TTC549 (cell line): ENCODE data around the gene DLEC1.

ENCODE experiments used
- FAIRE-seq: peaks from 2 replicates; lab custom pipeline; 2012; peaks lifted over from hg19 to GRCh38; lab: Jason Lieb, UNC

The DLEC1 gene

DNA sequence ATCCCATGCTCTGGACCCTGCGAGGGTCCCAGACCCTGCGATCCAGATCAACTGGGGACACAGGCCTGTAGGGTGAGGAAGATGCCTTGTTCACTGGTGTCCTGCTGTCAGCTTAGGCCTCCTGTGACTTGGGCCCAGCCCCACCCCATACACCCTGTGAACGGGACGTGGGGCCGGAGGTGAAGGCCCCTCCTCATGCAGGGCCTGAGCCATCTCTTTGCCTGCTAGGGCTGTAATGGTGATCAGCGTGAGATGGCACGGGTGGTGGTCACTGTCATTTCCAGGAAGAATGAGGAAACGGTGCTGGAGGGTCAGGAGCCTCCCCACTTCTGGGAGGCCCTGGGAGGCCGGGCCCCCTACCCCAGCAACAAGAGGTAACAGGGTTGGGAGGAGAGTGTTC, 36.1 kb upstream of the DLEC1 start:
- no peak for FAIRE-seq

GRCh38 chr3:38003371-38003816, 35.6 kb upstream of the DLEC1 start:
- no peak for FAIRE-seq

- no peak for FAIRE-seq
Measured at GRCh38 chr3:38003817-38004414, 35.1 kb upstream of the DLEC1 start.

DNA sequence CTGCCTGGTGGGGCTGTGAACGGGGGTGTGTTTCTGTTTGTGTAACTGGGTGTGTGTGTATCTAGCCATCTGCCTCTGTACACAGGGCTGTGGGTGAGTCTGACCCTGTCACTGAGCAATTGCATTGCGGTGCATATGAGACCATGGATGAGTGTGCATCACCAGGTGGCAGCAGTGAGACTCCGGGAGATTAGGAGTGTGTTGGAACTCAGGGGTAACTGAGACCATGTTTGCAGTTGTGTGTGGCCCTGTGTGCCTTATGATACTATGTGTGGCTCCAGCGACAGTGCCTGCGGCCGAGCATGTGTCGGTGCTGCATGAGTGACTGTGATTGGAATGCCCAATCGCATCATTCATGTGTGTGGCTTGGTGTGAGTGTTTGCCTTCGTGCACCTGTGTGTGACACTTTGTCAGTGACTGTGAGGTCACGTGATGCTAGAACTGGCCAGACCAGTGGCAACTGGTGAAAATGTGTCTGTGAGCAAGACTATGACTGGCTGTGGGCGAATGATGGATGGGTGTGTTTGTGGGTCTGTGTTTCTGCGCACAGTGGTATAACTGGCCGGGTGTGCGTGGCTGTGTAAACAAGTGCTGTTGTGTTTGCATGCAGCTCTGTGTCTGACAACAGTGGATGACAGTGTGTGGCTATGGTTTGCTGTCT, 34.5 kb upstream of the DLEC1 start:
- FAIRE-seq, result no peak

DNA sequence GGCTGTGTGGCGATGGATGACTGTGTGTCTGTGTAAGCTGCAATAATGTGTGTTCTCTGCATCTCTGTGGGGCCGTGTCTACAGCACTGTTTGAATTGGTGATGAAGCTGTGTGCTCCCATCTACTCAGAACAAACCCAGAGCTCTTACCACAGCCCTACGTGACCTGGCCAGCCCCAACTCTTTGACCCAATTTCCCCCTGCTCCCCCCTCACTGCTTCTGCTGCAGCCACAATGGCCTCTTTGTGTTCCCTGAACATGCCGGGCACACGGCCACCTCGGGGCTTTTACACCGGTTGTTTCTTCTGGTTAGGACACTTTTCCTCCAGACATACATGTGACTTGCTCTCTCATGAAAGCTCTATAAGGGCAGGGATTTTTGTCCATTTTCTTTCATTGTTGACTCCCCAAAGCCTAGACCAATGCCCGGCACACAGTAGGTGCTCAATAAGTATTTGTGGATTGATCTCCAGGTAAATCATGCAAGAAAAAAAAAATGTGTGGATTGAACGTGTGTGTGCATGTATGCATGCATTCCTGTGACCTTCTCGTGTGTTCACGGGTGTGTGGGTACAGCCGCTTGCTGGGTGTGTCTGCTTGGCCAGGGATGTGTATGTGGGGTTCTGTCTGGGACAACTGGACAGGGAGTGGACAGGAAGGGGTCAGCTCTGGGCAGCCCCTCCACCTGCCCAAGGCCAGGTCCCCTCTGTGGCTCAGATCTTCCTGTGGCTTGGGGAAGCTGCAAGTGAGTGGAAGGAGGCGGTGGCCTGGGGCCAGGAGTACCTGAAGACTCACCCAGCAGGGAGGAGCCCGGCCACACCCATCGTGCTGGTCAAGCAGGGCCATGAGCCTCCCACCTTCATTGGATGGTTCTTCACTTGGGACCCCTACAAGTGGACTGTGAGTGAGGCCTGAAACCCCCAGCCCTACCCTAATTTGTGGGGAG, 33.7 kb upstream of the DLEC1 start:
- no peak for FAIRE-seq

DNA sequence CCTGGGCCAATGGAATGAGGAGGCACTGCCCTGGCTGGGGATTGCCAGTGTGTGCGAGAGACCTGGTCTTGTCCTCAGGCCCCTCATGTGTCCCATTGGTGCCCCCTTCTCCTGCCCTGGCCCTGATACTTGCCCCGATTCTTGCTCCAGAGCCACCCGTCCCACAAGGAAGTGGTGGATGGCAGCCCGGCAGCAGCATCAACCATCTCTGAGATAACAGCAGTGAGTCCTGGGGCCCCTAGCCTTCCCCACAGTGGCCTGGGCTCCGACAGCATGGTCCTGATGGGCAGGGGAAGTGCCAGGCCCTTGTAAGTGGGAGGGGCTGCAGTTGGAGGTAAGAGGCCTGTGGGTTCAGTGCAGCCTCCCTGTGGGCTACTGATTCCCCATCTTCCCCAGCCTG, 33.0 kb upstream of the DLEC1 start:
- no peak for FAIRE-seq

DNA sequence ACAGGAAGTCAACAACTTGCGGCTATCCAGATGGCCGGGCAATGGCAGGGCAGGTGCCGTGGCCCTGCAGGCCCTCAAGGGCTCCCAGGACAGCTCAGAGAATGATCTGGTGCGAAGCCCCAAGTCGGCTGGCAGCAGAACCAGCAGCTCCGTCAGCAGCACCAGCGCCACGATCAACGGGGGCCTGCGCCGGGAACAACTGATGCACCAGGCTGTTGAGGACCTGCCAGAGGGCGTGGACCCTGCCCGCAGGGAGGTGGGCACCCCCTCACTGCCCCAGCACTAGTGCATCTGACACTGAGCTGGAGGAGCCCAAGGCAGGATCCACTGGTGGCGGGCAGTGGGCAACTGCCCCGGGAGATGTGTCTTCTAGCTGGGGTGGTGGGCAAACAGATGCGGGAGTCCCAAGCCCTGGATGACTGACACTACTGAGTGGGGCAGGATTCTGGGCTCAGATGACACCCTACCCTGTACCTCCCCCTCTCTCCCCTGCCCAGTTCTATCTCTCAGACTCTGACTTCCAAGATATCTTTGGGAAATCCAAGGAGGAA, 32.5 kb upstream of the DLEC1 start:
- FAIRE-seq, result no peak

DNA sequence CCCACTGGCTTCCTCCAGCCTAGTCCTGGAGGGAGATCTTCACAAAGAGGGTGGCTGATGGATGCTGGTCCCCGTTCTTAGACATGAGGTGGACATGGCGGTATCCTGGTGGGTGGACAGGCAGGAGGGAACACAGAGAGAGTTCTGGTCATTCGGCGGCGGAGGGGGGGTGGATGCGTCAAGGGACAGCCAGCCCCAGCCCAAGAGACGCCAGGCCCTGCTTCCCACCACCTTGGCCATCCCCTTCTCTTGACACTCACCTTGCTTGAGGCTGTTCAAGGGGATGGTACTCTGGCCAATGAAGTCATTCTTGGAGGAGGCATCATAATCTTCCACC, 31.3 kb upstream of the DLEC1 start:
- no peak for FAIRE-seq

GRCh38 chr3:38008191-38008701, 30.8 kb upstream of the DLEC1 start:
- FAIRE-seq, result no peak

- no peak for FAIRE-seq
Measured at GRCh38 chr3:38008971-38009580, 29.9 kb upstream of the DLEC1 start.

GRCh38 chr3:38009807-38010591, 29.0 kb upstream of the DLEC1 start:
- FAIRE-seq, result no peak

DNA sequence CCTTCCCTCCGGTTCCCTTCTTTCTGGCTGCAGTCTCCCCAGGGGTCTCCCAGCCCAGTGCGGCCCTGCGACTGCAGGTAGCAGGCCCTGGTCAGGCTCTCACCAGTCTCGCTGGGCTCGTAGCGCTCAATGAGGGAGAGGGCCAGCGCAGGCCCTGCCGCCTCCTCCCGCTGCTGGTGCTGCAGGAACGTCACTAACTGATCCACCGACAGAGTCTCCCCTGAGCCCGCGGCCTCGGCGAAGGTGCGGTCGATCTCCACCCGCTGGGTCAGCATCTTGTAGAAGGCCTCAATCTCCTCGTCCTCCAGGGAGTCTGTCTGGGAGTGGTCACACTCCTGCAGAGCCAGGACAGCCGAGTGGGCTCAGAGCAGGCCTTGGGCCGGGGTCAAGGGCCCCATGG, 27.9 kb upstream of the DLEC1 start:
- no peak for FAIRE-seq

DNA sequence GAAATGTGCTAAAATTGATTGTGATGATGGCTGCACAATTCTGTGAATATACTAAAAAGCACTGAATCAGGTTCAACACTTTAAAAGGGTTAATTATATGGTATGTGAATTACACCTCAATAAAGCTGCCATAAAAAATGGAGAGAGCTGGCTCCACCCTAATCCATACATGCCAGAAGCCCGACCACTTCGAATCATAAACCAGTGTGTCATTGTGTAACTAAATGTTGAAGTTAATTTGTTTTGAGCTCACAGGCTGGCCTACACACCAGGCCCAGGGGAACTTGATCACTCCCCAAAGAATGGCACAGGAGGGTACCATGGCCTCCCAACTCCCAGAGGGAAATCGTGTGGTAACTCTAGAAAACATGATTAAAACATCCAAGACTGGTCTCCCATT, 23.5 kb upstream of the DLEC1 start:
- no peak for FAIRE-seq

DNA sequence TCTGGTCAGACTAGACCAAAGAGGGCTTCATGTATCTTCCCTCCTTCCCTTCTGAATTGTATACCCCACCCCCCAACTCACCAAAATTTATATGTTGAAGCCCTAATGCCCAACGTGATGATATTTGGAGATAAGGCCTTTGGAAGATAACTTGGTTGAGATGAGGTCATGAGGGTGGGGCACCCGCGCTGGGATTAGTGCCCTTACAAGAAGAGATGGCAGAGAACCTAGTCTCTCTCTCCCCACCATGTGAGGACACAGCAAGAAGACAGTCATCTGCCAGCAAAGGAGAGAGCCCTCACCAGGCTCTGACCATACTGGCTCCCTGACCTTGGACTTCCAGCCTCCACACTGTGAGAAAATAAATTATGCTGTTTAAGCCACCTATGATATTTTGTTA, 23.0 kb upstream of the DLEC1 start:
- FAIRE-seq, result no peak

GRCh38 chr3:38016410-38016809, 22.6 kb upstream of the DLEC1 start:
- FAIRE-seq, result no peak

GRCh38 chr3:38016847-38017444, 22.1 kb upstream of the DLEC1 start:
- no peak for FAIRE-seq

GRCh38 chr3:38017445-38018295, 21.3 kb upstream of the DLEC1 start:
- FAIRE-seq, result no peak

GRCh38 chr3:38018296-38019266, 20.4 kb upstream of the DLEC1 start:
- no peak for FAIRE-seq
